Measurements from ENCODE around the gene PRSS12. TPM values are rescaled to one million over a fixed set of nuclear protein-coding genes. Genes with fewer than 3 reads are reported as not detected.

PRSS12 gene
- polyA plus RNA-seq, 1 donor from 2014 or later = 1.1 TPM

GRCh38 chr4:118289794-118290193 is 63.0 kb downstream of the PRSS12 start:
- TF ChIP-seq TAF1 (IDR thresholded peaks at IDR 0.05; ENCODE audit: low read depth) = no peak
- TF ChIP-seq, protein P1, sequence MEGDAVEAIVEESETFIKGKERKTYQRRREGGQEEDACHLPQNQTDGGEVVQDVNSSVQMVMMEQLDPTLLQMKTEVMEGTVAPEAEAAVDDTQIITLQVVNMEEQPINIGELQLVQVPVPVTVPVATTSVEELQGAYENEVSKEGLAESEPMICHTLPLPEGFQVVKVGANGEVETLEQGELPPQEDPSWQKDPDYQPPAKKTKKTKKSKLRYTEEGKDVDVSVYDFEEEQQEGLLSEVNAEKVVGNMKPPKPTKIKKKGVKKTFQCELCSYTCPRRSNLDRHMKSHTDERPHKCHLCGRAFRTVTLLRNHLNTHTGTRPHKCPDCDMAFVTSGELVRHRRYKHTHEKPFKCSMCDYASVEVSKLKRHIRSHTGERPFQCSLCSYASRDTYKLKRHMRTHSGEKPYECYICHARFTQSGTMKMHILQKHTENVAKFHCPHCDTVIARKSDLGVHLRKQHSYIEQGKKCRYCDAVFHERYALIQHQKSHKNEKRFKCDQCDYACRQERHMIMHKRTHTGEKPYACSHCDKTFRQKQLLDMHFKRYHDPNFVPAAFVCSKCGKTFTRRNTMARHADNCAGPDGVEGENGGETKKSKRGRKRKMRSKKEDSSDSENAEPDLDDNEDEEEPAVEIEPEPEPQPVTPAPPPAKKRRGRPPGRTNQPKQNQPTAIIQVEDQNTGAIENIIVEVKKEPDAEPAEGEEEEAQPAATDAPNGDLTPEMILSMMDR (IDR thresholded peaks at IDR 0.05; ENCODE audit: poor library complexity, severe bottlenecking) = no peak
- no peak for TF ChIP-seq POLR2AphosphoS5 (IDR thresholded peaks at IDR 0.05)
- TF ChIP-seq MXI1 (conservative IDR thresholded peaks at IDR 0.05; ENCODE audit: poor library complexity, severe bottlenecking) = no peak
- no peak for TF ChIP-seq REST (IDR thresholded peaks at IDR 0.05; ENCODE audit: borderline replicate concordance)
- no peak for TF ChIP-seq EP300 (conservative IDR thresholded peaks at IDR 0.05; ENCODE audit: poor library complexity, severe bottlenecking)
- no peak for TF ChIP-seq EZH2 (IDR thresholded peaks at IDR 0.05; ENCODE audit: borderline replicate concordance, insufficient read depth, low read length, poor library complexity, severe bottlenecking)
- TF ChIP-seq SMC3 (conservative IDR thresholded peaks at IDR 0.05; ENCODE audit: poor library complexity) = no peak
- no peak for TF ChIP-seq RAD21 (conservative IDR thresholded peaks at IDR 0.05)
- no peaks in the 10 kb centered on the region for H4K20me1 ChIP-seq (ENCODE audit: insufficient read depth)
- H3K79me2 ChIP-seq (replicated peaks; ENCODE audit: insufficient read depth, low read length) = no peaks in the 10 kb centered on the region
- H3K4me2 ChIP-seq (ENCODE audit: low read length) = no peak overlapping the region
- no peaks in the 10 kb centered on the region for H3K36me3 ChIP-seq (ENCODE audit: insufficient read depth, low read length)
- H3K27me3 ChIP-seq (ENCODE audit: insufficient read depth, low read depth, low read length) = no peaks in the 10 kb centered on the region
- no peaks in the 10 kb centered on the region for H3K9me2 ChIP-seq (ENCODE audit: insufficient read depth, low read length)
- H3K27ac ChIP-seq (ENCODE audit: low read length) = no peak overlapping the region
- H2AFZ ChIP-seq (ENCODE audit: low read depth, low read length) = no peak overlapping the region
- no peak overlapping the region for H3K9ac ChIP-seq (ENCODE audit: low read length)
- no peaks in the 10 kb centered on the region for H3K9me3 ChIP-seq (ENCODE audit: low read length)
- no peak overlapping the region for H3K4me3 ChIP-seq (ENCODE audit: low read length)
- no peaks in the 10 kb centered on the region for H3F3A ChIP-seq (ENCODE audit: insufficient read depth, low read length, poor library complexity, severe bottlenecking)

GRCh38 chr4:118287711-118288451 is 64.9 kb downstream of the PRSS12 start:
- Histone ChIP-seq H4K20me1 (ENCODE audit: insufficient read depth) (no peaks in the 10 kb centered on the region), H3K9me2 (ENCODE audit: insufficient read depth, low read length) (no peaks in the 10 kb centered on the region), H3F3A (ENCODE audit: insufficient read depth, low read length, poor library complexity, severe bottlenecking) (no peaks in the 10 kb centered on the region), H3K4me2 (ENCODE audit: low read length) (no peak overlapping the region), H2AFZ (ENCODE audit: low read depth, low read length) (no peak overlapping the region), H3K9ac (ENCODE audit: low read length) (no peak overlapping the region), H3K27ac (ENCODE audit: low read length) (no peak overlapping the region), H3K27me3 (ENCODE audit: insufficient read depth, low read depth, low read length) (no peaks in the 10 kb centered on the region), H3K79me2 (replicated peaks; ENCODE audit: insufficient read depth, low read length) (no peaks in the 10 kb centered on the region), H3K4me3 (ENCODE audit: low read length) (no peak overlapping the region), H3K36me3 (ENCODE audit: insufficient read depth, low read length) (no peaks in the 10 kb centered on the region), H3K9me3 (ENCODE audit: low read length) (no peaks in the 10 kb centered on the region)
- TF ChIP-seq POLR2AphosphoS5 (IDR thresholded peaks at IDR 0.05) (no peak), TAF1 (IDR thresholded peaks at IDR 0.05; ENCODE audit: low read depth) (no peak), SMC3 (conservative IDR thresholded peaks at IDR 0.05; ENCODE audit: poor library complexity) (no peak), EZH2 (IDR thresholded peaks at IDR 0.05; ENCODE audit: borderline replicate concordance, insufficient read depth, low read length, poor library complexity, severe bottlenecking) (no peak), REST (IDR thresholded peaks at IDR 0.05; ENCODE audit: borderline replicate concordance) (no peak), MXI1 (conservative IDR thresholded peaks at IDR 0.05; ENCODE audit: poor library complexity, severe bottlenecking) (no peak), RAD21 (conservative IDR thresholded peaks at IDR 0.05) (no peak), EP300 (conservative IDR thresholded peaks at IDR 0.05; ENCODE audit: poor library complexity, severe bottlenecking) (no peak)
- TF ChIP-seq, protein P1 (IDR thresholded peaks at IDR 0.05; ENCODE audit: poor library complexity, severe bottlenecking) = no peak

All from neural cell (in vitro differentiated cells).